GM21576 (cell line): Measurements from ENCODE around the gene CLK2.
A peak's percentile ranks its signal among the peaks of the same experiment; 100 is the strongest.
"Not testable (repeated sequence)": the region's sequence is repeated elsewhere in the genome, so short reads cannot be mapped to it uniquely, and the experiment has no call there.

Experiments
- ATAC-seq: cut with Tn5 transposase; IDR thresholded peaks from one replicate; pipeline ENCODE4 v1.9.1; 2021; ENCODE audit warnings: mild to moderate bottlenecking, moderate library complexity; ENCODE audit not compliant: unreplicated experiment

The CLK2 gene

GRCh38 chr1:155244368-155245162 is 28.7 kb downstream of the CLK2 start:
- peak; percentile 86 for ATAC-seq

GRCh38 chr1:155242805-155243358 is 30.4 kb downstream of the CLK2 start:
- ATAC-seq: no peak

- ATAC-seq: no peak
These were observed 31.5 kb downstream of the CLK2 start for GRCh38 chr1:155241841-155242264.

- peak; percentile 36 for ATAC-seq
These were observed 32.1 kb downstream of the CLK2 start for GRCh38 chr1:155241069-155241679.

- no peak for ATAC-seq
These were observed 36.9 kb downstream of the CLK2 start for GRCh38 chr1:155236451-155236850.

GRCh38 chr1:155235375-155235774 is 37.9 kb downstream of the CLK2 start:
- ATAC-seq: not testable (repeated sequence)

- not testable (repeated sequence) for ATAC-seq
These were observed 39.8 kb downstream of the CLK2 start for GRCh38 chr1:155233502-155233901.

GRCh38 chr1:155232001-155232978 is 41.0 kb downstream of the CLK2 start:
- not testable (repeated sequence) for ATAC-seq

GRCh38 chr1:155231302-155231701 is 42.0 kb downstream of the CLK2 start:
- ATAC-seq: not testable (repeated sequence)

GRCh38 chr1:155228096-155228427 is 45.2 kb downstream of the CLK2 start:
- no peak for ATAC-seq

- peak; percentile 85 for ATAC-seq
These were observed 45.8 kb downstream of the CLK2 start for GRCh38 chr1:155227261-155228095.

- peak; percentile 13 for ATAC-seq
These were observed 46.4 kb downstream of the CLK2 start for GRCh38 chr1:155226910-155227260.

GRCh38 chr1:155226188-155226909 is 47.0 kb downstream of the CLK2 start:
- peak; percentile 39 for ATAC-seq

- not testable (repeated sequence) for ATAC-seq
These were observed 47.9 kb downstream of the CLK2 start for GRCh38 chr1:155225404-155225759.

GRCh38 chr1:155223047-155223446 is 50.3 kb downstream of the CLK2 start:
- no peak for ATAC-seq

- not testable (repeated sequence) for ATAC-seq
These were observed 52.9 kb downstream of the CLK2 start for GRCh38 chr1:155220211-155220965.

GRCh38 chr1:155219592-155220031 is 53.7 kb downstream of the CLK2 start:
- ATAC-seq: no peak

GRCh38 chr1:155218854-155219591 is 54.3 kb downstream of the CLK2 start:
- no peak for ATAC-seq
